A172 (cell line): ENCODE measurements around the gene ACBD3. TPM values are rescaled to one million over a fixed set of nuclear protein-coding genes. Genes with fewer than 3 reads are reported as not detected.

Experiments used
- DNase-seq: peaks from one replicate; pipeline ENCODE4 v3.0.0-alpha.2; 2015; ENCODE audit warnings: low spot score
- total RNA-seq: library from RNA; depleted of rRNA; stranded (reverse); fragments of >200 nt; shearing (Covaris generic); gene quantifications from 2 replicates; pipeline ENCODE4 v1.2.3, GENCODE V29; 2014; rRNA removed

Gene ACBD3
- total RNA-seq, 1 experiment from 2014 or later: 71.0 TPM

DNA sequence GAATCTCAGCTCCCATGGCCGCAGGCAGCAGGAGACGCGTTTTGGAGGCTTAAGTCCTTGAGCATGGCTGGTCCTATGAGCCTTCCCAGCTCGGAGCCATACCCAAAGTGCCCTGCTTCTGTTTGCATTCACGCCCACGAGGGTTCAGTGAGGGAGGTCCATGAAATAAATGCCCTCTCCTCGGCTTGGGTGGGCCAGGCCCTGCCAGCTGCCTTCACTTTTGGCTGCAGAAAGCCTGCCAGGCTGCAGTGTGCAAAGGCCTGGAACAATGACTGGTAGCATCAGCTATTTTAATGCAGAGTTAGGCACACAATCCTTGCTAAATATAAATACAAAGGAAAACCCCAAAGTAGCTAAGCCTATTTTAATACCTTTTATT lies 74.7 kb downstream of the ACBD3 start:
- DNase-seq: no peak

DNA sequence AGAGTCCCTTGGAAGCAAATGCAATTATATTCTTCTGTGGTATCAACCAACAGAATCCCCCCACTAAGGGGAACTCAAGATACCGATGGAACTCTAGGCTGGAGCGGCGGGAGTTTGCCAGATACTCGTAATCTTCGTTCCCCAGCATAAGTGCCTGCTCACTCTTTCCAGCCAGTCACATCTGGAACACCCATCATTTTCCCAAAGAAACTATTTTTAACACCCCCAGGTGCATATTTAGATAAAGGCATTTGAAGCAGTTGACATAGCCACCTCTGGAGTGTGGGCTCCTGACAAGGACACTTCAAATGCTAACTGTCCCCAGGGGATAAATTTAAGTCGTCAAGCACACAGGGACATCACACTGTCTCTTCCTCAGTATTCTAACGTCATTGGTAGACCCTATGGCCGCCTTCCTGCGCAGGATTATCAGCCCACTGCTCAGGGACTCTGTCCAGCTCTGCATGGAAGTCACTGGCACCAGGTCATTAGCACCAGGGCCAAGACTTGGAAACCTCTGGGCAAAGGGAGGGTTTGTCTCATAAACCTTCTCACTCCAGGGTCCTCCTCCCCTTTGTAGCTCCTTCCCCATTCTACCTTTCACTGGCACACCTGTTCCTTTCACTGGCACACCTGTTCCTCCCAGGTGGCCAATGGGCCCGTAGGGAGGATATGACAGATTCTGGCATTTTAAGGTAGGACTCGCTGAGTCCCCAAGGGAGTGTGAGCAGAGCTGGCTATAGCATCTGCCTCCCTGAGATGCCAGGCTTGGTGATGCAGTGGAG lies 75.3 kb downstream of the ACBD3 start:
- no peak for DNase-seq

DNA sequence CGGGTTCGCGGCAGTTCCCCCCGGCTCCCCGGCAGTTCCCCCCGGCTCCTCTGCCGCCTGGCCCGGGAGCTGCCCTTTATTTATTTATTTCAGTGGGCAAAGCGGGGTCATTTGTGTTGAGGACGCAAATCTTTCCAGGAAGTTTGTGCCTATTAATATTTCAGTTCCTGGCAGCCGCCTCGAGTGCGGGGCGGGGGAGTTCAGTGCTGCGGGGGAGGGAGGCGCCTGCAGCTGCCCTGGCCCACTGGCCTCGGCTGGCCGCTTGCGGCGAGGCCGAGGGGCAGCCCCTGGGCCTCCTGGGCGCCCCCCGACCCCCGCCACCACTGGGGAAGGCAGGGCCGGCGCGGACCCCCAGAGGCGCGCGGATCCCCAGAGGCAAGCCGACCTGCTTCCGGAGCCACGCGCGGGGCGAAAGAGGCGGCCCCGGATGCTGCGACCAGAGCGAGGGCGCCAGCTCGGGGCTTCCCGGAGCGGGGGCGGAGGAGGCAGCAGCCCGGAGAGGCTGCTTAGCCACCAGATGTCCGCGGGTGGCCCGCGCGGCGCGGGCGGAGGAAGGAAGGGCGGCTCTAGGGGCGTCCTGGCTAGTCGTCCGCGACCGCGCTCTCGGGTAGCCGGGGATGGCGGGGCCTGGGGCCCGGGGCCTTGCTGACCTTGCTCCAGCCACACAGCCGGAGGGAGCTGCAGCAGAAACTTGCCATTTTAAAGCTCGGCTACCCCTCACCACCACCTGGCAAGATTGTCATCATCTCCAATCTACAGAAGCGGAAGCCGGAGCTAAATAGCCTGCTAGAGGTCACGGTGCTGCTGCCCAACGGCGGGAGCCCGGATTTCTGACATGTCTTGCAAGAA lies 76.1 kb downstream of the ACBD3 start:
- peak; percentile 50 for DNase-seq

DNA sequence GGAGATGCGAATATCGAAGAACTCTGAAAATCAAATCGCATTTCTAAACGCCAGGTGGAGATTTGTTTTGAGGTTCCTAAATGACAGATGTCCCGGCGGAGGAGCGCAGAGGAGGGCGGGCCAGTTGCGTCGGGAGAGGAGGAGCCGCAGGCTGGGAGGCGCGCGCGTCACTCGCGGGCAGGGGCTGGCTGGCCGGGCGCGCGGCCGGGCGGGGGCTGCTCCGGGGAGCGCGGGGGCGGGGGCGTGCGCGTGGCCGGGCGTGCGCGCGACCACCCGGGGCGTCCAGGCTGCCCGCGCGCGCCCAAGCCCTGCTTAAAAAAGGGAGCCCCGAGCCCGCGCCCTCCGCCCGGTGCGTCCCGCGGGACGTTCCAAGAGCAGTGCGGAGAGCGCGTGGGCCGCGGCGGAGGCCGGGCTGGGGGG lies 76.7 kb downstream of the ACBD3 start:
- DNase-seq: peak; percentile 63

DNA sequence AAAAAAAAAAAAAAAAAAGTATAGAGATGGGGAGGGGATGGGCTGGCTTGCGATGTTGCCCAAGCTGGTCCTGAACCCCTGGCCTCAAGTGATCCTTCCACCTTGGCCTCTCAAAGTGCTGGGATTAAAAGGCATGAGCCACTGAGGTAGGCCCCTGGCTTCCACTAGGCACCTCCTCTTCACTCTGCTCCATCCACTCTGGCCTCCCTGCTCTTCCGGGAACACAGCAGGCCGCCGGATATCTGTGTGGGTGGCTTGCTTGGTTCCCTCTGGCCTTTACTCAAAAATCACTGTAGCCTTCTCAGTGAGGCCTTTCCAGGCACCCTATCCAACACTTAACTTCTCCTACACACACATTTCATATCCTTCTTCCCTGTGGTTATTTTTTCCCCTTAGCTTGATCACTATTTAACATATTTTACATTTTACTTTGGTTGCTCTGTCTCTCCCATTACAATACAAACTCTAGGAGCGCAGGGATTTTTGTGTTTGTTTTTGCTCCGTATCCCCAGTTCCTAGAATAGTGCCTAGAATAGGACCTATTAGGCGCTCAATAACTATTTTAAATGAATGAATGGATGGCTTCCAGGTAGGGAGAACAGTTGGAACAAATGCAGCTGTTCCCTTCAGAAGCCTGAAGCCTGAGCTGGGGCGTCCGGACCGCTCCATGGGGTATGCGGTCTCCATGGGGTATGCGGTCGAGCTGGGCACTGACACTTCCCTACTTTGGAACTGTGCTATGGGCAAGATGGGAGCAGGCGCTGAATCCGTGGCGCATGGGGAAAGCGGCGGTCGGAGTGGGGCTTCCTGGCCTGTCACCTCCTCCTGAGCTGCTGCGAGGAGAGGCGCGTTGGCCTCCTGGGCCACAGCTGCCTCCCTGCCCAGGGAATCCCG lies 77.4 kb downstream of the ACBD3 start:
- no peak for DNase-seq

DNA sequence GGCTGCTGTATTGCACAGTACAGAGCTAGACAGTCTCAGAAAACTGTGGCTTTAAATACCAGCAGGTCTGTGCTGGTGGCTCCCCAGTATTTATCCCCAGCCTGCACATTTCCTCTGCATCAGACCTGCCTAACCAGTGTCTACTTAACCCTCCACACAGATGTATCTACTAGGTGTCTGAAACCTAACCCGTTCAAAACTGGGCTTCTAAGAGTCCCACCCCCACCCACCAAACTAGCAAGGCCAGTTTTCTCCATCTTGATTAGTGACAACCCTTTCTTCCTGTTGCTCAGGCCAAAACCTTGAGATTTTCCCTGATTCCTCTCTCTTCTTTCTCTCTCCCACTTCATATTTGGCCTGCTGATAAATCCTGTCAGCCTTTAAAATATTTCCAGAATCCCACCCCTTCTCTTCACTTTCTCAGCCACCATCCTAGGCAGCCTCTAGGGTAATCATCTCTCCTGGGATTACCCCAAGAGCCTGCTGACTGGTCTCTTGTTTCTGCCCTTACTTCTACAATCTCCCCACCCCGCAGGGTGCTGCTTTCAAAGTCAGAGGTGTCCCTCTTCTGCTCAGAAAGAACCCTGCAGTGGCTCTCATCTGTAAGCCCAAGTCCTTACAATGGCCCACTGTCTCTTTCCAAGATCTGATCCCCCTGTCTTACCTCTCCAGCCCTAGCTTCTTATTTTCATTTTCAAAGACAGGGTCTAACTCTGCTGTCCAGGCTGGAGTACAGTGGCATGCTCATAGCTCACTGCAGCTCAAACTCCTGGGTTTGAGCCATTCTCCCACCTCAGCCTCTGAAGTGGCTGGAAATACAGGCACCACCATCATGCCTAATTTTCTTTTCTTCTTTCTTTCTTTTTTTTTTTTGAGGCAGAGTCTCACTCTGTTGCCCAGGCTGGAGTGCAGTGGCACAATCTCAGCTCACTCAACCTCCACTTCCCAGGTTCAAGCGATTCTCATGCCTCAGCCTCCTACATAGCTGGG lies 78.8 kb downstream of the ACBD3 start:
- DNase-seq: no peak

DNA sequence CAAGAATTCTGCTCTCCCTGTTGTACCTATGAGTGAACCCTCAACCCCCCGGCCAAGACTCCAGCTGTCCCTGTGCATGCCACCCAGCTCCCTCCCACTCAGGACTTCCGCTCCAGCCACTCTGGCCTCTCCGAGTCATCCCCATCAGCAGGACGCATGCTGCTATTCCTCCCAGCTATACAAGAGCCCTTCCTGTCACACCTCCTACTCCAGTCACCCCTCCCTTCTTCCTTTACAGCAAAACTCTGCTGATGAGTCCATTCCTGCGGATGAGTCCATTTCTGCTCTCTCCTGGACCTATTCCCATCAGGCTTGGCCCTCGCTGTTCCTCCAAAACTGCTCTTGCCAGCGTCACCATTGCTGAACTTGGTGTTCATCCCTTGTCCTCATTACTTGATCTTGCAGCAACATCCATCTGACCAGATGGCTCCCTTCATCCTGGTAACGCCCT lies 81.8 kb downstream of the ACBD3 start:
- peak; percentile 65 for DNase-seq

DNA sequence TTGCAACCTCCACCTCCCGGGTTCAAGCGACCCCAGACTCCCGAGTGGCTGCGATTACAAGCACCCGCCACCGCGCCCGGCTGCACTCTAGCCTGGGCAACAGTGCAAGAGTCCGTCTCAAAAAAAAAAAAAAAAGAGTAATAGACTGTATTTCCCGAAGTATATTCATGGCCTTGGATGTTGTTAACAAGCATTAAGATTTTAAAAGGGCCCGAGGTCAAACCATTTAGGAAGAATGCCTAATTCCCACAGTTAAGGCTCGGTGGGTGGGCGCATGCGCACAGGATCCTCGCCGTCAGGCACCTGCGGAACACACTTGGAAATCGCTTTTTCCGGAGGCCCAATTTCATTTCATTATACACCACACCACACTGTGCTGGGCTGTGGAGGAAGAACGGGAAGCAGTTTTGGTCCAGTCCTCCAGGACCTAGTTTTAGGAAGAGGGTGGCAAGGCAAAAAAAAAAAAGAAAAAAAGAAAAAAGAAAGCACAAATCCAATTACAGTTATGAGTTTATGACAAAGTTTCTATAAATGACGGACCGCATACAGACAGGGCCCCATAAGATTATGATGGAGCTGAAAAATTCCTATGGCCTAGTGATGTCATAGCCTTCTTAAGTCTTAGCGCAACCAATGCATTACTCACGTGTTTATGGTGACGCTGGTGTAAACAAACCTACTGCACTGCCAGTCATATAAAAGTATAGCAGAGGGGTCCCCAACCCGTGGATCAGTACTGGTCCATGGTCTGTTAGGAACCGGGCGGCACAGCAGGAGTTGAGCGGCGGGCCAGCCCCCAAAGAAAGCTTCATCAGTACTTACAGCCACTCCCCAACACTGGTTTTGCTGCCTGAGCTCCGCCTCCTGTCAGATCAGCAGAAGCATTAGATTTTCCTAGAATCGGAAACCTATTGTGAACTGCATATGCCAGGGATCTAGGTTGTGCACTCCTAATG lies 85.8 kb downstream of the ACBD3 start:
- no peak for DNase-seq

DNA sequence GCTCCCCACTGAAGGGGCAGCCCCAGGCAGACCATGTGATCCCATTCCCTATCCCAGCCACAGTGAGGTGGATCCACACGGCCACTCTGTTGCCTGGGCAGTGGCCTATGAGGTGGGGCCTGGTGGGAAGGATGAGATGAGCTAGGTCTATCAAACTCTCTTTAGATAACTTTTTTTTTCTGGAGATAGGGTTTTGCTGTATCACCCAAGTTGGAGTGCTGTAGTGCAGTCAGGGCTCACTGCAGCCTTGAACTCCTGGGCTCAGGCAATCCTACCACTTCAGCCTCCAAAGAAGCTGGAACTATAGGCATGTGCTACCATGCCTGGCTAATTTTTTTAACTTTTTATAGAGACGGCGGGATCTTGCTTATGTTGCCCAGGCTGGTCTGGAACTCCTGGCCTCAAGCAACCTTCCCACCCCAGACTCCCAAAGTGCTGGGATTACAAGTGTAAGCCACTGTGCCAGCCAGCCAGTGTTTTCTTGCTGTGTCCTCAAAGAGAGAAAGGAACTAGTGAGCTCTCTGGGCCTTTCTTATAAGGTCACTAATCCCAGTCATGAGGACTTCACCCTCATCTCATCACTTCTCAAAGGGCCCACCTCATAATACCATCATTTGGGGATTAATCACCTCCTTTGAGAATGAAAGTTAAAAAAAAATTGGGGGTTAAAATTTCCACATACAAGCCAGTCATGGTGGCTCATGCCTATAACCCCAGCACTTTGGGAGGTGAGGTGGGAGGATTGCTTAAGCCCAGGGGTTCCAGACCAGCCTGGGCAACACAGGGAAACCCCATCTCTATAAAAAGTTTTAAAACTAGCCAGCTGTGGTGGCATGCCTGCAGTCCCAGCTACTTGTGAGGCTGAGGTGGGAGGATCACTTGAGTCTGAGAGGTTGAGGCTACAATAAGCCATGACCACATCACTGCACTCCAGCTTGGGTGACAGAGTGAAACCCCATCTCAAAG lies 87.4 kb downstream of the ACBD3 start:
- no peak for DNase-seq

DNA sequence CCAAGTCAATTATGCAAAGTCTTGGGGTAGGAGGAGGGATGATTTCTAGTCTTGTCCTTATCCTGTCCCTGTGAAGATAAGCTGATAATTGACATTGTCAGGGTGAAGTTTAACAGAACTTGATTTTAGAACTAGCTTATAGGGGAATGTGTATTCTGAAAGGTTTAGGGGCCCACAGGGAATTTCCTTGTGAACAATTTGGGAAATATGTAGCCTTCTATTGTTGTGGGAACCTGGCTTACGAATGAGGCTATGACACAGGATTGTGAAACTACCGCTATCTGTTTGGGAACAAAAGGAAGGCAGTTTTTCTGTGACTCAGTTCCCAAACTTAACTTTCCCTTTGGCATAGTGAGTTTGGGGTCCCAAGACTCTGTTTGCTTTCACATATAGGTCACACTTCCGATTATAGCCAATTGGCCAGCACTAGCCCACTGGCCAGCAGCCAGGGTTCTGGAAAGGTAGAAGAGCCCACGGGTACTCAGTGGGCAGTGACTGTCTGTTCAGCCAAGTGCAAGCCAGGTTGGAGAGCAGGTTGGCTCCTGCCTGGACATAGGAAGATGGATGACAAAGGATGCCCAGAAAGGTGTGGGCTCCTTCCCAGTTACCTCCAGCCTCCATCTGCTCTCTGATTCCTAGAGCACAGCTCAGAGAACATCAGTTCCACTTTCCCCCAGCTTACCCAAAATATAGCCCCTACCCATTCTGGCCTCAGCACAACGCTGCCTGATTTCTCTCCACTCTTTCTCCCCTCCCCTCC lies 88.5 kb downstream of the ACBD3 start:
- peak; percentile 59 for DNase-seq

DNA sequence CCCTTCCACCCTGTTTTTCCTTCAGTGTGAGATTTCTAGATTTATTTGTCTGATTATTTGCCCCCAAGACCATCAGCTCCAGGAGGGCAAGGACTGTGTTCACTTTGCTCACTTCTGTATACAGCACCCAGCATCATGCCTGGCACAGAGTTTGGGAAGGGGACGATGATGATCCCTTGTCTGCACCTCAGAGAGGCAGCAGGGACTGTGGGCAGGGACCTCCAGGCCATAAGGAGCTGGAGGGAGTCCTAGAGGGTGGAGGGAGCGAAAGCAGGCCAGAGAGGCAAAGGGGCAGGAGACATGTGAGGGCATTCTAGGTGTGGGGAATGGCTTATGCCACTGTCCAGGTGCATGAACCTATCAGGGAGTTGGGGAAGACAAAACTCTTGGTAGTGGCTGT lies 91.3 kb downstream of the ACBD3 start:
- no peak for DNase-seq

Other genes starting within 250 kb of the ACBD3 start
- not detected in 2 replicates for gene LEFTY2, start 245.5 kb downstream of the ACBD3 start, total RNA-seq
- gene SDE2, start 187.4 kb downstream of the ACBD3 start, total RNA-seq: 42.3 and 44.3 TPM in 2 replicates
- gene H3-3A, start 124.0 kb downstream of the ACBD3 start, total RNA-seq: 429 and 466 TPM in 2 replicates
- not detected in 2 replicates for gene MIXL1, start 36.9 kb upstream of the ACBD3 start, total RNA-seq
- gene LIN9, start 122.4 kb upstream of the ACBD3 start, total RNA-seq: 25.6 and 27.7 TPM in 2 replicates
- 216 and 238 TPM in 2 replicates for gene PARP1, start 221.4 kb upstream of the ACBD3 start, total RNA-seq